Thyroid gland (tissue), 4 donors: ENCODE data around the gene ANKRD28. TPM values are rescaled to one million over a fixed set of nuclear protein-coding genes. Genes with fewer than 3 reads are reported as not detected.

ENCODE experiments used
- DNase-seq, 2 donors: peaks; one replicate each; pipeline ENCODE4 v3.0.0-alpha.2; 2019
- H3K27ac ChIP-seq, 3 donors: fragments of 200-600 bp; sonication (generic); 1 replicate in 2 of 3; 2 replicates in 1 of 3; pipeline ENCODE4 v1.5.1; 2016 to 2019; ENCODE audit warnings: mild to moderate bottlenecking in 1 of 3, moderate library complexity in 1 of 3
- H3K27me3 ChIP-seq: fragments of 200-600 bp; sonication (generic); one replicate; pipeline ENCODE4 v1.5.1; 2019
- H3K36me3 ChIP-seq, 2 donors: fragments of 200-600 bp; sonication (generic); one replicate each; pipeline ENCODE4 v1.5.1; 2016 to 2019
- H3K4me1 ChIP-seq, 2 donors: fragments of 200-600 bp; sonication (generic); one replicate each; pipeline ENCODE4 v1.5.1; 2017 to 2019
- H3K4me3 ChIP-seq, 3 donors: fragments of 200-600 bp; sonication (generic); replicated peaks in 1 of 3; 1 replicate in 2 of 3; 2 replicates in 1 of 3; pipeline ENCODE4 v1.5.1; 2016; ENCODE audit warnings: mild to moderate bottlenecking in 1 of 3
- H3K9me3 ChIP-seq: fragments of 200-600 bp; sonication (generic); one replicate; pipeline ENCODE4 v1.5.1; 2017
- POLR2A ChIP-seq, 2 donors: fragments of 450-650 bp; IDR thresholded peaks; one replicate each; pipeline ENCODE4 v1.6.1; 2017; ENCODE audit warnings: antibody characterized with exemption in 2 of 2, mild to moderate bottlenecking in 2 of 2, moderate library complexity in 1 of 2
- WGBS, 2 donors: methylation state at CpG; one replicate each; pipeline ENCODE4 v1.1.5; 2017; 5-methylcytosine and 5-hydroxymethylcytosine counted together
- intact Hi-C: fragments of 100-400 bp; cut with DNase I; formaldehyde crosslinking; loops from one replicate; pipeline ENCODE4 v1.15.1; 2023
- total RNA-seq, 4 donors: library from RNA; depleted of rRNA; stranded (reverse); fragments of >200 nt; gene quantifications; one replicate each; pipeline ENCODE4 v1.2.3, GENCODE V29; 2016
- TF ChIP-seq, protein P1 (sequence below), 6 experiments: fragments of 200-600 bp in 3 of 6; fragments of 450-650 bp in 3 of 6; sonication (generic) in 3 of 6; IDR thresholded peaks; one replicate each; pipeline ENCODE4 v1.5.1; 2016 to 2019; ENCODE audit warnings: antibody characterized with exemption in 6 of 6, mild to moderate bottlenecking in 2 of 6, inconsistent platforms in 1 of 6, moderate library complexity in 1 of 6

Gene ANKRD28
- total RNA-seq, 4 donors from 2014 or later = 61.3 to 83.3 (median 72.7) TPM

DNA sequence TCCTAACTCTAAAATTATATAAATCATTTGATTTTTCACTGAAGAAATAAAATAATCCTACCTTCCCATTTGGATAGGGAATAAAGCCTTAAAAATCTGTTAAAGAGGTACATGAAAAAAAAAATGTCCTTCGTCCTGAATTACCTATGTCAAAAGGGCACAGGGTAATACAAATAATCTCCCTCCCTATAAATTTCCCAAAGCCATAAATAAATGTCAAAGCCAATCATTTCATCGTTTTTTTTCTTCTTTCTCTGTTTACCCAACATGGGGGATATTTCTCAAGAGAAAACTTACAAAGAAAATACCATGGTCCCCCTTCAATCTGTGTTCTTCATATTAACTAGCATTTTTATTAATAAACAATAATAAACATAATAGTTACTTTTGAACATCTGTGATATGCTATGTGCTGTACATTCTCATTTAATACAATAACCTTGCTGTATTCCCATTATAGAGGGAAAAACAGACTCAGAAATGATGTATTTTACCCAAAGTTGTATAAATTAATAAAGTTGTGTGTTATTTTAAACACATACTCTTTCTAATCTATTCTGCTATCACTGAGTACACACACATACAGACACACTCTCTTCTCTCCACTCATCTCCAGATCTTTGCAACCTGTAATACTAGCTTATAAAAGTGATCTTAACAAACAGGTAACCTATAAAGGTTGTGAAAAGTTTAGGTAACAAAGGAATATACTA, 910 bp upstream of the ANKRD28 start:
- peak overlapping the region; percentile 73 to 91 (median 88) for H3K27ac ChIP-seq
- 78 to 82% methylated on average over 2 of the region's 2 CpGs for WGBS, 2 donors

DNA sequence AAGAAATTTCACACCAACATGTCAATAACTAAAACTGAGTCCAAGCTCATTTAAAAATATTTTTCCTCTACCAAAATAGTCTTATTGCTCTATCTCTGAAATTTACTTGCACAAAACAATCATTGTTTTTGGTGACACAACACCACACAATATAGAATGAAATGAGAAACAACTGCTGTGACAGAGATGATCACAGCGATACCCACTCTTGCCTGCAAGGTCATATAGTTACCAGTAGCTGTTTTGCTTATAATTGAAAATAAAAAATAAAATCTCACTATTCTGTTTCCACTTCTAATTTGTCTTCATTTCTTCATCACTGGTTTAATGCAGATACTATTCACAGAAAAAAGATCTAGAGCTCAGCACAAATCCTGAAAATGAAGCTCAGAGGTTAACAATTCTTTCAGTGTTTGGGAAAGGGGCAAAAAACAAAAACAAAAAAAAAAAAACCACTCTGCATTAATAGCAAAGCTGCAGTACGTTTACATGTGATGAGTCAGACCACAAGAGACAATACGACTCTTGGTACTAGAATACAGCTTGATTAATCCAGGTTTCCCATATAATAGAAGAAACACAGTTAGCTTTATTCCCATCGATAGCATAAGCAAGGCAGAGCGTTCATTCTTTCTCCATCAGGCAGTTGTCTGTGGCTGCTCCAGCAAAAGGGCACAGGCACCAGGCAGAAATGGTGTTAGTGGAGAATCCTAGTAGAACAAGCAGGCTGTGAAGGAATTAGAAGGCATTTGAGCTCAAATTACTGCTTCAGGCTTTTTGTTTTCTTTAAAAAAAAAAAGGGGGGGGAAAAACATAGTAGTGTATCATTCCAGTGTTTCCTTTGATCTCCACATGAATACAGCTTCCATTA, 773 bp downstream of the ANKRD28 start:
- intact Hi-C loops = no loop called here
- peak; percentile 37 to 50 for DNase-seq
- peaks cover 46% of the 10 kb centered on the region in 2 donors for H3K4me1 ChIP-seq
- peak overlapping the region; percentile 73 to 91 (median 88) for H3K27ac ChIP-seq
- WGBS, 2 donors = 8 to 17% methylated on average over 5 of the region's 5 CpGs
- H3K4me3 ChIP-seq = peak overlapping the region in 1 of 3 donors; percentile 19
- TF ChIP-seq, protein P1, sequence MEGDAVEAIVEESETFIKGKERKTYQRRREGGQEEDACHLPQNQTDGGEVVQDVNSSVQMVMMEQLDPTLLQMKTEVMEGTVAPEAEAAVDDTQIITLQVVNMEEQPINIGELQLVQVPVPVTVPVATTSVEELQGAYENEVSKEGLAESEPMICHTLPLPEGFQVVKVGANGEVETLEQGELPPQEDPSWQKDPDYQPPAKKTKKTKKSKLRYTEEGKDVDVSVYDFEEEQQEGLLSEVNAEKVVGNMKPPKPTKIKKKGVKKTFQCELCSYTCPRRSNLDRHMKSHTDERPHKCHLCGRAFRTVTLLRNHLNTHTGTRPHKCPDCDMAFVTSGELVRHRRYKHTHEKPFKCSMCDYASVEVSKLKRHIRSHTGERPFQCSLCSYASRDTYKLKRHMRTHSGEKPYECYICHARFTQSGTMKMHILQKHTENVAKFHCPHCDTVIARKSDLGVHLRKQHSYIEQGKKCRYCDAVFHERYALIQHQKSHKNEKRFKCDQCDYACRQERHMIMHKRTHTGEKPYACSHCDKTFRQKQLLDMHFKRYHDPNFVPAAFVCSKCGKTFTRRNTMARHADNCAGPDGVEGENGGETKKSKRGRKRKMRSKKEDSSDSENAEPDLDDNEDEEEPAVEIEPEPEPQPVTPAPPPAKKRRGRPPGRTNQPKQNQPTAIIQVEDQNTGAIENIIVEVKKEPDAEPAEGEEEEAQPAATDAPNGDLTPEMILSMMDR (IDR thresholded peaks at IDR 0.05) = no peak
- TF ChIP-seq POLR2A (IDR thresholded peaks at IDR 0.05) = peak in 1 of 2 donors; percentile 6
- H3K36me3 ChIP-seq = no peaks in the 10 kb centered on the region
- no peaks in the 10 kb centered on the region for H3K9me3 ChIP-seq
- no peaks in the 10 kb centered on the region for H3K27me3 ChIP-seq

More for the DNA sequence above, 910 bp upstream of the ANKRD28 start:
- Histone ChIP-seq H3K36me3 (no peaks in the 10 kb centered on the region), H3K4me3 (no peak overlapping the region), H3K27me3 (no peaks in the 10 kb centered on the region), H3K9me3 (no peaks in the 10 kb centered on the region), H3K4me1 (peaks cover 43 to 44% of the 10 kb centered on the region in 2 donors)
- intact Hi-C loops = no loop called here
- TF ChIP-seq, protein P1 (IDR thresholded peaks at IDR 0.05) = no peak
- TF ChIP-seq POLR2A (IDR thresholded peaks at IDR 0.05) = no peak
- no peak for DNase-seq

DNA sequence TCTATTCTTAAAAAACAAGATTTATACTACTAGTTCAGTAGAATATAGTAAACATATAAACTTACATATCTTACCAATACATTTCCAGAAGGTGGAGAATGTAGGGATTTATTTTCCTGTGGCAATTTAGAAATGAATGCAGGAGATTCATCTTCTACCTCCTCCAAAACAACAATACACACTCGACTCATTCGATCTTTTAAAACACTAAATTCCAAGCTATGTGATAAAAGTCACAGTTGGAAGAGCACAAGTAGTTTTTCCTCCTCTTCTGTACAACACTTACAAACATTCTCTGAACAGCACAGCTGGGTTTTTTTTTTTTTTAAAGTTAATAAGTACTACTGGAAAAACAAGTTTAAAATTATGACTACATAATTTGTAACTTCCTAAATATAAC, 1.4 kb downstream of the ANKRD28 start:
- peak overlapping the region in 2 of 3 donors; percentile 3 to 16 for H3K4me3 ChIP-seq
- DNase-seq = no peak
- H3K4me1 ChIP-seq = peaks cover 46% of the 10 kb centered on the region in 2 donors
- peak overlapping the region; percentile 75 to 91 (median 88) for H3K27ac ChIP-seq
- TF ChIP-seq, protein P1 (IDR thresholded peaks at IDR 0.05) = no peak
- peak in 1 of 2 donors; percentile 6 for TF ChIP-seq POLR2A (IDR thresholded peaks at IDR 0.05)
- H3K36me3 ChIP-seq = no peaks in the 10 kb centered on the region
- no peaks in the 10 kb centered on the region for H3K27me3 ChIP-seq
- intact Hi-C loops = no loop called here
- WGBS, 2 donors = 6 to 12% methylated on average over 2 of the region's 2 CpGs
- H3K9me3 ChIP-seq = no peaks in the 10 kb centered on the region

DNA sequence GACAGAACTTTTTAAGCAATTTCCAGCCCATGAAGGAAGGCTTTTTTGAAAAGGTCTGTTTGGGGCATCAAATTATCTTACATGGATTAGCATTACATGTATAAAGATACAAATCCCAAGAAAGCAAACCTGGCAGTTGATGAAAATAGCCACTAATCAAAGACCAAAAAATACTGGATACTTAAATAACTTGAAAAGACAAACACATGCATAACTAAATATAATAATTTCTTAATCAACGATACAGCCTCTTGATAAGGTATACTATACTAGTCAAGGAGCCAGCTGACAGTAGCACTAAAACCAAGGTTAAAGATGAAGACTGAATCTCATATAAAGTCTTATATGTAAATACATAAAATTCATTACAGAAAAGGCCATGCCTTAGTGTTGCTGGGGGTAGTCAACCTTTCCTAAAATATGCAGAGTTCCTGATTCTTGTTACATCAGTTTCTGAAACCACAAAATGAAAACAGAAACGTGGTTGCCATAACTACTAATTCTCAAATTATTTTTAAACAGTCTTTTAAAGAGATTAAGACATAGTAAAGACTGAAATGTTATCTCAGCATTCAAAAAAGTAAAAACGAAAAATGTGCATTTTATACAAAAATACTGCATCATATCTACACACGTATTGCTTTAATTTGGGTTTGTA, 2.0 kb downstream of the ANKRD28 start:
- Histone ChIP-seq H3K36me3 (no peaks in the 10 kb centered on the region), H3K9me3 (no peaks in the 10 kb centered on the region), H3K27ac (peak overlapping the region; percentile 75 to 91 (median 88)), H3K4me1 (peaks cover 44% of the 10 kb centered on the region in 2 donors), H3K27me3 (no peaks in the 10 kb centered on the region), H3K4me3 (peak overlapping the region in 2 of 3 donors; percentile 3 to 16)
- TF ChIP-seq, protein P1 (IDR thresholded peaks at IDR 0.05) = no peak
- no peak for TF ChIP-seq POLR2A (IDR thresholded peaks at IDR 0.05)
- no peak for DNase-seq
- intact Hi-C loops = no loop called here
- 25 to 33% methylated on average over 4 of the region's 4 CpGs for WGBS, 2 donors
